Omental fat pad (tissue), 4 donors: ENCODE results near the gene LATS2. TPM values are rescaled to one million over a fixed set of nuclear protein-coding genes. Genes with fewer than 3 reads are reported as not detected.

Experiments used
- ATAC-seq: fragments of 150-250 bp; one replicate; pipeline ENCODE4 v1.9.1; 2016; ENCODE audit warnings: mild to moderate bottlenecking, moderate library complexity; ENCODE audit not compliant: low FRiP score
- DNase-seq: peaks from one replicate; pipeline ENCODE4 v3.0.0-alpha.2; 2019; ENCODE audit warnings: low spot score
- CTCF ChIP-seq, 3 donors: fragments of 450-650 bp; IDR thresholded peaks; one replicate each; pipeline ENCODE4 v1.5.1; 2016 to 2017; ENCODE audit warnings: antibody characterized with exemption in 3 of 3, mild to moderate bottlenecking in 3 of 3, moderate library complexity in 2 of 3
- total RNA-seq, 4 donors: library from RNA; depleted of rRNA; stranded (reverse); fragments of >200 nt; gene quantifications; one replicate each; pipeline ENCODE4 v1.1.0, GENCODE V29; 2016

The LATS2 gene
- total RNA-seq, 4 donors from 2014 or later, result 27.6 to 48.0 (median 36.4) TPM

- no peak for TF ChIP-seq CTCF (IDR thresholded peaks at IDR 0.05)
- DNase-seq (no peak), ATAC-seq (no peak)
Measured at GRCh38 chr13:20995245-20995838, 66.0 kb downstream of the LATS2 start.

- ATAC-seq (no peak), DNase-seq (no peak)
- TF ChIP-seq CTCF (IDR thresholded peaks at IDR 0.05), result no peak
Measured at GRCh38 chr13:20994441-20994821, 67.0 kb downstream of the LATS2 start.

GRCh38 chr13:20993661-20994440 lies 67.5 kb downstream of the LATS2 start:
- ATAC-seq, result no peak
- no peak for DNase-seq
- TF ChIP-seq CTCF (IDR thresholded peaks at IDR 0.05), result no peak

- DNase-seq, result no peak
- no peak for TF ChIP-seq CTCF (IDR thresholded peaks at IDR 0.05)
- ATAC-seq, result no peak
Measured at GRCh38 chr13:20993211-20993610, 68.2 kb downstream of the LATS2 start.

- no peak for TF ChIP-seq CTCF (IDR thresholded peaks at IDR 0.05)
- ATAC-seq, result no peak
- no peak for DNase-seq
Measured at GRCh38 chr13:20991741-20992520, 69.5 kb downstream of the LATS2 start.

GRCh38 chr13:20990910-20991525 lies 70.4 kb downstream of the LATS2 start:
- DNase-seq (no peak), ATAC-seq (no peak)
- TF ChIP-seq CTCF (IDR thresholded peaks at IDR 0.05), result no peak
